ENCODE results near the gene STX18. TPM values are rescaled to one million over a fixed set of nuclear protein-coding genes. Genes with fewer than 3 reads are reported as not detected.
"Not testable (repeated sequence)": the region's sequence is repeated elsewhere in the genome, so short reads cannot be mapped to it uniquely, and the experiment has no call there.

STX18 gene
- total RNA-seq, 1 donor from 2014 or later, result 24.3 TPM

- peak; percentile 57 for DNase-seq (ENCODE audit: low read depth)
These were observed 14.1 kb upstream of the STX18 start for GRCh38 chr4:4555916-4556315.

GRCh38 chr4:4554234-4554633 lies 12.4 kb upstream of the STX18 start:
- DNase-seq (ENCODE audit: low read depth), result no peak

- not testable (repeated sequence) for DNase-seq (ENCODE audit: low read depth)
These were observed 10.2 kb upstream of the STX18 start for GRCh38 chr4:4552042-4552441.

- DNase-seq (ENCODE audit: low read depth), result not testable (repeated sequence)
These were observed 8.3 kb upstream of the STX18 start for GRCh38 chr4:4550161-4550560.

GRCh38 chr4:4549534-4549933 lies 7.7 kb upstream of the STX18 start:
- no peak for DNase-seq (ENCODE audit: low read depth)

DNA sequence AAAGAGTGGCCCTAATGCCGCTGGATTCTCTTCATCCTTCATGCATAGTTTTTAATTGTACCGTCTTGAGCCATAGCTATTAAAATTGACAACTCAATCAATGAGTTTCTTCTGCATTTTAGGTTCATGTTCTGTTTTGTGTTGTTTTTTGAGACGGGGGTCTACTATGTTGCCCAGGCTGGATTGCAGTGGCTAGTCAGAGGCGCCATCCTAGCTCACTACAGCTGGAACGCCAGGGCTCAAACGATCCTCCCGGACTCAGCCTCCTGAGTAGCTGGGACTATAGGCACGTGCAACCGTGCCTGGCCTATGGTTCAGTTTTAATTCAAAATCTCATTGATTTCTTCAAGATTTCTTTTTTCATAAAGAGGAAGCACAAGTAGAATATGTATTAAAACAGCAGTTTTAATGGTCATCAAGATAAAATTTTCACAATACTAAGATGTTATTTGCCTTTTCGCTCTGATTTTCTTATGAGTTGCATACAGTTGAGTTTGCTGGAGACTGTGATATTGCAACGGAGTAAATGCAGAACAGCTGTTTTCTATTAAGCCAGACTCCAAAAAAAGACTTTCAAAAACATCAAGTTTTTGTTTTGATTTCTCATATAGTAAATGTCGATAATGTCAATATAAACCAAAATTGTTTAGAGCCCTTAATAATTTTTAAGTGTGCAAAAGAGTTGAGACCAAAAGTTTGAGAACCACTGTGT lies 1.1 kb upstream of the STX18 start:
- DNase-seq (ENCODE audit: low read depth), result no peak

DNA sequence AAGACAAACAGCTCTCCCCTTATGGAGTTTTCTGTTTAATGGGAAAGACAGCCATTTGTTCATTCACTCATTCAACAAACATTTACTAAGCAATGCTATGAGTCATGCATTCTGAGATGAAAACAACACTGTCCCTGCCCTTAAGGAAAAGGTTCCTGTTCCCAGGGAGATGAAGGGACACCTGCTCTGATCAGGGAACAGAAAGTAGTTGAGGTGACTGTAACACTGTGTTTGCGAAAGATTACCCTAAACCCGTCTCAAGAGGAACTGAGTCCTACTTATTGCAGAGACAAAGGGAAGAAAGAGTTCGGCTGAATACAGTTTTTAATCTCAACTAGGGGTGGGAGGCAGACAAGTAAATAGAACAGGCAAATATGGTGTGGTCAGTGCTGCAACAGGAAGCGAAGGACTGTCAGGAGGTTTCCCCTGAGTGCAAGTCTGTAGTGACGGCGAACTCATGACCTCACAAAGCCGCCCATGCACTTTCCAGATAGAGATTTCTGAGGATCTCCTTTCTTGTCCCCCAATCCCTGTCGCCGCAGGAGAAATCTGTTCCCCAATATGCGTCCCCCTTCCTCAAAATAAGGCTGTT lies 712 bp downstream of the STX18 start:
- DNase-seq (ENCODE audit: low read depth), result peak; percentile 48

GRCh38 chr4:4539481-4539880 lies 2.4 kb downstream of the STX18 start:
- DNase-seq (ENCODE audit: low read depth), result no peak

DNA sequence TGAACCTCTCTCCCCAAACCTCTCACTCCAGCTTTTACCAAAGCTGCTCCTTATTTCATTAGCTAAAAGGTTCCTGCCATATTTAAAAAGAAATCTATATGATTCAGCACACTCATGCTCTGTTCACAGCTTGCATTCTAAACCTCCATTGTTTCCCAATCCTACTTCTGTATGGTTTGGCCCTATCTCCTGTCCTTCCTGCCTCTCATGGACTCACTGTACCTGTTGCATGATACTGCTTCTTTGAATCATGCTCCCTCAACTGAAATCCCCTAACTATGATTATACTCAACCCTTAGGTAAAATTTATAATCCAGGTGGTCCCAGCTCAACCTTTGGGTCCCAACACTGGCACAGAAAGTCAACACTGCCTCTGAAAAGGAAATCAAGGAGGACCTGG lies 6.3 kb downstream of the STX18 start:
- no peak for DNase-seq (ENCODE audit: low read depth)

DNA sequence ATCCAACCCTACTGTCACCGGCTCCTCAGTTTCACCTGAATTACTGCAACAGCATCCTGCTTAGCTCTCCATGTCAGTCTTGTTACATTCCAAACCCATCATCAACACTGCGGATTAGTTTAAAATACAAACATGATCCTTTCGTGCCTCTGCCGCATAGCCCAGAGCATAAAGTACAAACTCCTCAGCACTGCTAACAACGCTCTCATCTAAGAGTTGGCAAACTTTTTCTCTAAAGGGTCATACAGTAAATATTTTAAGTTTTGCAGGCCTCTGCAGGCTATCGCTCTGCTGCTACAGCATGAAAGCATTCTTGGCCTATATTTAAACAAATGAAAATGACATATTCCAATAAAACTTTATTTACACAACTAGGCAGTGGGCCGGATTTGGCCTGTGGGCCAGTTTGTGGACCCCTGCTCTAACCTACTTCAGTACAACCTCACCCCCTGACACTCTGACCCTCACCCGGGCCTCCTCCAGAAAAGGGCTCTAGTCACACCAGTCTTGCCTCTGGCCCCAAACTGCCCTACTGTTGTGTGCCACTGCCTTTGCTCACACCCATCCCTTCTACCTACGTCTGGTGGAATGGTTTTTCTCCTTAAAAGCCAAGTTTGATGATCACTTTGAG lies 7.2 kb downstream of the STX18 start:
- DNase-seq (ENCODE audit: low read depth), result no peak

GRCh38 chr4:4533461-4534169 lies 8.2 kb downstream of the STX18 start:
- no peak for DNase-seq (ENCODE audit: low read depth)

DNA sequence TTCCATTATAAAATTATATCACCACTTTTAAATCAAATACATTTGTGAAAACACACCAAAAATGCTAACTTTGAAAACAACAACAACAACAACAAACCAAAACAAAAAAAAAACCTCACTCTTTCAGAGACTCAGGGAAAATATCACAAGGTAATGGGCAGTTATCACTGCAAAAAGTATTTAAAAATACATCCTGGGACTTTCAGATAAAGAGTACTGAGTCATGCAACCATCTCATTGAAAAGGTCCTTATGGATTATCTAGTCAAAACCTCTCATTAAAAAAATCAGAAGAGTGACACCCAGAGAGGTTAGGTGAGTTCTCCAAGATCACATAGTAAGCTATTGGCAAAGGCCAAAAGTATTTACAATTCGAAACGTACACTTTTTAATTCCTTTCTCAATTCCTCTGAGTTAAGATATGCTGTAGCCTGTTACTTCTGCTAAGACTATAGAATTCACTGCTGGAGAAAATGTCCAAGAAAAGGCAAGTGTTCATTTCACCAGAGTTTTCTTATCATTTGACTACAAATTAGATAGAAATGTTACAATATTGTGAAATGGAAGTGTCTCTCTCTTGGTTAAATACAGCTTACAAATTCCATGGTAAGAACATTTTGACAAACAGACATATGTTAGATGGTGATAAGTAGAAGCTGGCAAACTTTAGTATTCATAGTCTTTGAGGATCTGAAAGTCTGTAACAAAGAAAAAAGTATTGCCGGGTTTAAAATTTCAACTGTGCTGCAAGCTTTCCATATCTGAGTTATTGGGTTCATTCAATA lies 9.3 kb downstream of the STX18 start:
- DNase-seq (ENCODE audit: low read depth), result no peak

DNA sequence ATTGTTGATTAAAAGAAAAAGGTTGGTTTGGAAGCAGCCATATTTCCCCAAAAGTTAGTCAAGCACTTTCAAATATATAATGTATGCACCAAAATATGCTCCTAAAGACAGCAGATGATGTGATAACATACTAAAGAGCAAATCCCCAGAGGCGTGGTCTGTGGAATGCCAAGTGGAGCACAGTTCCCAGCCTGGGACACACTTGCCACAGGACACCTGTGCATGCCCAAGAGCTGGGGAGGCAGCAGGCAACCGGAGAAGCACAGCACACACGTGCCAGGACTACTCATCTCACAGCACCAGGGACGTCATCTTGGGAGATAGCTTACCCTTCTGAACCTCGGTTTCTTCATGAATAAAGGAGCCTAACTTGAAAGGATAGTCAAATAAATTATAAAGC lies 12.5 kb downstream of the STX18 start:
- DNase-seq (ENCODE audit: low read depth), result peak; percentile 59

GRCh38 chr4:4526401-4526800 lies 15.4 kb downstream of the STX18 start:
- DNase-seq (ENCODE audit: low read depth), result no peak

GRCh38 chr4:4524364-4524763 lies 17.5 kb downstream of the STX18 start:
- no peak for DNase-seq (ENCODE audit: low read depth)

GRCh38 chr4:4521731-4522130 lies 20.1 kb downstream of the STX18 start:
- DNase-seq (ENCODE audit: low read depth), result no peak

DNA sequence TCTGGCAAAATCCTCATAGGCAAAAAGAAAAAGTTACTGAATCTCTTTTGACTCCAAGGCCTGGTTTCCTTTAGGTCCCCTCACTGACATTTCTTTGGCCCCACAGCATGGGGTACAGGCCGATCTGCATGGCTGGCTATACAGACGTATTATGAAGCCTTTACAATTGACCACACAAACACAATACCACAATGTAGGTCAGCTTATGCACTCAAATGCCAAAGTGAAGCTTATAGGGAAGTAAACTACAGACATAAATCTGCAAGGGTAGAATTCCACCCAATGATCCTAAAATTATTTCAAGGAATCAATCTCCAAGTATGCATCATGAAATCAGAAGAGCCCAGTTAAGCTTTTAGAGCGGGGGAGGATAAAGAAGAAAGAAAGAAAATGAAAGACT lies 20.7 kb downstream of the STX18 start:
- DNase-seq (ENCODE audit: low read depth), result no peak

DNA sequence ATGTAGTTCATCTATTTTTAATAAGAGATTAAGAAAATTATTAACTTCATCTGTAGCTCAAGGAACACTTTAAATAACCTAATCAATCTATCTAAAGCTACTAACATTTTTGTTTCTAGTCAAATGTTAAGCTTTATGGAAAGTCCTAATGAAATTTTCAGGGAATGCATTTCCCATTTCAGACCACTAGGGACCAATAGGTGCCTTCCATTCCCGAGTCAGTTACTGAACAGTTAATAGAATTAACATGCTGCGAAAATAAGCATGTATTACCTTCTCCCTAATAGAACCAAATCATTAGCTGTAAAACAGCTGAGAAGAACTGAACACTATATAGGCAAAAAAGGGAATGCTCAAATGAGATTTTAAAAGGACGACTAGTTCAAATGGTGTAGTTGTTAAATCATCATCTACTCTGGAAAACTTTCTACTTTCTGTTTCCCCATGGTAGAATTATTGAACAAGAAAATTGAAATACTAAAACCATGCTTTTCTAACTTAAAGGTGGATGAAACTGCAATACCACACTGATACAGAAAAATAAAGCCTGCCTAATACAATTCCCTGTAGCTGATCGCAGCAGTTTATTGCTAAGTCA lies 22.5 kb downstream of the STX18 start:
- no peak for DNase-seq (ENCODE audit: low read depth)

GRCh38 chr4:4518747-4519146 lies 23.1 kb downstream of the STX18 start:
- no peak for DNase-seq (ENCODE audit: low read depth)

GRCh38 chr4:4514786-4515185 lies 27.1 kb downstream of the STX18 start:
- DNase-seq (ENCODE audit: low read depth), result no peak

- no peak for DNase-seq (ENCODE audit: low read depth)
These were observed 29.6 kb downstream of the STX18 start for GRCh38 chr4:4512282-4512681.

All from myocyte (in vitro differentiated cells).